HG02884 (cell line): Measurements from ENCODE around the gene RTKN.

Experiments used
- ATAC-seq: cut with Tn5 transposase; IDR thresholded peaks from one replicate; pipeline ENCODE4 v1.9.1; 2021; ENCODE audit warnings: mild to moderate bottlenecking, moderate library complexity; ENCODE audit not compliant: unreplicated experiment

The RTKN gene

GRCh38 chr2:74387346-74387745 is 54.4 kb downstream of the RTKN start:
- ATAC-seq, result no peak

- no peak for ATAC-seq
Observed at GRCh38 chr2:74385396-74385795, 56.3 kb downstream of the RTKN start.

- ATAC-seq, result no peak
Observed at GRCh38 chr2:74384051-74384450, 57.7 kb downstream of the RTKN start.

GRCh38 chr2:74383254-74383653 is 58.5 kb downstream of the RTKN start:
- ATAC-seq, result no peak

- ATAC-seq, result no peak
Observed at GRCh38 chr2:74381751-74382150, 60.0 kb downstream of the RTKN start.

- ATAC-seq, result no peak
Observed at GRCh38 chr2:74379851-74380789, 61.6 kb downstream of the RTKN start, which contains the start of gene DCTN1. Gene DCTN1, minus strand, starts transcription at chr2:74380311. Its CDS starts 274 bp downstream, at chr2:74380037.

GRCh38 chr2:74378007-74378406 is 63.7 kb downstream of the RTKN start:
- no peak for ATAC-seq

GRCh38 chr2:74375838-74376237 is 65.9 kb downstream of the RTKN start:
- no peak for ATAC-seq
